ENCODE data around the gene ZBTB42.

ZBTB42 gene

GRCh38 chr14:104782808-104783139 is 18.1 kb upstream of the ZBTB42 start:
- DNase-seq (ENCODE audit: low read depth): no peak

GRCh38 chr14:104783484-104784217 is 17.2 kb upstream of the ZBTB42 start:
- no peak for DNase-seq (ENCODE audit: low read depth)

GRCh38 chr14:104784218-104784568 is 16.7 kb upstream of the ZBTB42 start:
- no peak for DNase-seq (ENCODE audit: low read depth)

GRCh38 chr14:104784846-104785707 is 15.8 kb upstream of the ZBTB42 start:
- DNase-seq (ENCODE audit: low read depth): no peak

- DNase-seq (ENCODE audit: low read depth): no peak
Observed at GRCh38 chr14:104785708-104786080, 15.2 kb upstream of the ZBTB42 start.

- DNase-seq (ENCODE audit: low read depth): no peak
Observed at GRCh38 chr14:104786091-104786586, 14.8 kb upstream of the ZBTB42 start.

- no peak for DNase-seq (ENCODE audit: low read depth)
Observed at GRCh38 chr14:104786726-104787675, 13.9 kb upstream of the ZBTB42 start.

GRCh38 chr14:104787736-104788135 is 13.2 kb upstream of the ZBTB42 start:
- DNase-seq (ENCODE audit: low read depth): no peak

GRCh38 chr14:104788161-104788818 is 12.6 kb upstream of the ZBTB42 start:
- DNase-seq (ENCODE audit: low read depth): no peak

GRCh38 chr14:104788873-104789663 is 11.8 kb upstream of the ZBTB42 start:
- DNase-seq (ENCODE audit: low read depth): no peak

GRCh38 chr14:104789752-104790743 is 10.9 kb upstream of the ZBTB42 start:
- DNase-seq (ENCODE audit: low read depth): no peak

GRCh38 chr14:104791425-104791824 is 9.5 kb upstream of the ZBTB42 start:
- DNase-seq (ENCODE audit: low read depth): no peak

GRCh38 chr14:104792101-104792884 is 8.6 kb upstream of the ZBTB42 start:
- peak; percentile 14 for DNase-seq (ENCODE audit: low read depth)

GRCh38 chr14:104792945-104793702 is 7.8 kb upstream of the ZBTB42 start:
- no peak for DNase-seq (ENCODE audit: low read depth)

- DNase-seq (ENCODE audit: low read depth): no peak
Observed at GRCh38 chr14:104793703-104793959, 7.3 kb upstream of the ZBTB42 start.

GRCh38 chr14:104794099-104794498 is 6.8 kb upstream of the ZBTB42 start:
- DNase-seq (ENCODE audit: low read depth): peak; percentile 62

- peak; percentile 17 for DNase-seq (ENCODE audit: low read depth)
Observed at GRCh38 chr14:104794631-104794992, 6.3 kb upstream of the ZBTB42 start.

- no peak for DNase-seq (ENCODE audit: low read depth)
Observed at GRCh38 chr14:104794993-104795780, 5.7 kb upstream of the ZBTB42 start, which contains the start of gene AKT1. Gene AKT1, minus strand, starts transcription at chr14:104795748. Its CDS starts 3,105 bp downstream, at chr14:104792643.

Data from fibroblast of gingiva (primary cell).